Nephron (organoid): ENCODE measurements around the gene FGF3.

ENCODE experiments used
- H3K27ac Mint-ChIP-seq, 3 experiments: 2 replicates each; pipeline ENCODE4 v1.8.0; 2020; ENCODE audit warnings: mixed read lengths in 3 of 3, mild to moderate bottlenecking in 2 of 3, moderate library complexity in 1 of 3
- H3K27me3 Mint-ChIP-seq: 2 replicates; pipeline ENCODE4 v1.8.0; 2021; ENCODE audit warnings: low read depth, mild to moderate bottlenecking, moderate library complexity, mixed read lengths
- H3K36me3 Mint-ChIP-seq: 2 replicates; pipeline ENCODE4 v1.8.0; 2020; ENCODE audit warnings: low read depth, mixed read lengths
- H3K4me1 Mint-ChIP-seq: 2 replicates; pipeline ENCODE4 v1.8.0; 2020; ENCODE audit warnings: mixed read lengths
- H3K4me3 Mint-ChIP-seq, 3 experiments: 2 replicates each; pipeline ENCODE4 v1.8.0; 2020; ENCODE audit warnings: mild to moderate bottlenecking in 3 of 3, mixed read lengths in 3 of 3, moderate library complexity in 2 of 3
- H3K9me3 Mint-ChIP-seq: 2 replicates; pipeline ENCODE4 v1.8.0; 2020; ENCODE audit warnings: mixed read lengths
- CTCF ChIP-seq, 3 experiments: fragments of 200-600 bp; sonication (generic); IDR thresholded peaks; one replicate each; pipeline ENCODE4 v1.5.0; 2021; ENCODE audit warnings: antibody characterized with exemption in 3 of 3; ENCODE audit not compliant: unreplicated experiment in 3 of 3

The FGF3 gene

GRCh38 chr11:69861901-69862300 lies 42.7 kb upstream of the FGF3 start:
- TF ChIP-seq CTCF (IDR thresholded peaks at IDR 0.05; ENCODE audit: unreplicated experiment in 3 of 3), result no peak
- H3K4me1 Mint-ChIP-seq, result peaks cover 1% of the 10 kb centered on the region
- no peak overlapping the region for H3K4me3 Mint-ChIP-seq
- no peak overlapping the region for H3K27ac Mint-ChIP-seq
- peaks cover 66% of the 10 kb centered on the region for H3K27me3 Mint-ChIP-seq
- no peaks in the 10 kb centered on the region for H3K9me3 Mint-ChIP-seq
- H3K36me3 Mint-ChIP-seq, result no peaks in the 10 kb centered on the region

GRCh38 chr11:69860796-69861445 lies 41.7 kb upstream of the FGF3 start:
- Mint-ChIP-seq H3K36me3 (no peaks in the 10 kb centered on the region), H3K27me3 (peaks cover 62% of the 10 kb centered on the region), H3K4me1 (no peaks in the 10 kb centered on the region), H3K9me3 (no peaks in the 10 kb centered on the region), H3K4me3 (no peak overlapping the region), H3K27ac (no peak overlapping the region)
- TF ChIP-seq CTCF (IDR thresholded peaks at IDR 0.05; ENCODE audit: unreplicated experiment in 3 of 3), result no peak

- Mint-ChIP-seq H3K36me3 (no peaks in the 10 kb centered on the region), H3K27me3 (peaks cover 55% of the 10 kb centered on the region), H3K4me3 (no peak overlapping the region), H3K9me3 (no peaks in the 10 kb centered on the region), H3K27ac (no peak overlapping the region), H3K4me1 (no peaks in the 10 kb centered on the region)
- TF ChIP-seq CTCF (IDR thresholded peaks at IDR 0.05; ENCODE audit: unreplicated experiment in 3 of 3), result no peak
Measured at GRCh38 chr11:69860244-69860643, 41.0 kb upstream of the FGF3 start.

- Mint-ChIP-seq H3K4me1 (no peaks in the 10 kb centered on the region), H3K27ac (no peak overlapping the region), H3K36me3 (no peaks in the 10 kb centered on the region), H3K27me3 (peaks cover 50% of the 10 kb centered on the region), H3K4me3 (no peak overlapping the region), H3K9me3 (peaks cover 3% of the 10 kb centered on the region)
- no peak for TF ChIP-seq CTCF (IDR thresholded peaks at IDR 0.05; ENCODE audit: unreplicated experiment in 3 of 3)
Measured at GRCh38 chr11:69859275-69859934, 40.2 kb upstream of the FGF3 start.

GRCh38 chr11:69855421-69855820 lies 36.2 kb upstream of the FGF3 start:
- H3K27ac Mint-ChIP-seq, result no peak overlapping the region
- no peak for TF ChIP-seq CTCF (IDR thresholded peaks at IDR 0.05; ENCODE audit: unreplicated experiment in 3 of 3)
- H3K4me3 Mint-ChIP-seq, result no peak overlapping the region
- peaks cover 27% of the 10 kb centered on the region for H3K27me3 Mint-ChIP-seq
- no peaks in the 10 kb centered on the region for H3K4me1 Mint-ChIP-seq
- no peaks in the 10 kb centered on the region for H3K36me3 Mint-ChIP-seq
- peaks cover 9% of the 10 kb centered on the region for H3K9me3 Mint-ChIP-seq

GRCh38 chr11:69854713-69855112 lies 35.5 kb upstream of the FGF3 start:
- no peak overlapping the region for H3K27ac Mint-ChIP-seq
- no peak overlapping the region for H3K4me3 Mint-ChIP-seq
- peaks cover 9% of the 10 kb centered on the region for H3K9me3 Mint-ChIP-seq
- no peak for TF ChIP-seq CTCF (IDR thresholded peaks at IDR 0.05; ENCODE audit: unreplicated experiment in 3 of 3)
- no peaks in the 10 kb centered on the region for H3K36me3 Mint-ChIP-seq
- no peaks in the 10 kb centered on the region for H3K4me1 Mint-ChIP-seq
- peaks cover 28% of the 10 kb centered on the region for H3K27me3 Mint-ChIP-seq
